ENCODE results near the gene PTGES2.
"Not testable (repeated sequence)": the region's sequence is repeated elsewhere in the genome, so short reads cannot be mapped to it uniquely, and the experiment has no call there.

The PTGES2 gene

DNA sequence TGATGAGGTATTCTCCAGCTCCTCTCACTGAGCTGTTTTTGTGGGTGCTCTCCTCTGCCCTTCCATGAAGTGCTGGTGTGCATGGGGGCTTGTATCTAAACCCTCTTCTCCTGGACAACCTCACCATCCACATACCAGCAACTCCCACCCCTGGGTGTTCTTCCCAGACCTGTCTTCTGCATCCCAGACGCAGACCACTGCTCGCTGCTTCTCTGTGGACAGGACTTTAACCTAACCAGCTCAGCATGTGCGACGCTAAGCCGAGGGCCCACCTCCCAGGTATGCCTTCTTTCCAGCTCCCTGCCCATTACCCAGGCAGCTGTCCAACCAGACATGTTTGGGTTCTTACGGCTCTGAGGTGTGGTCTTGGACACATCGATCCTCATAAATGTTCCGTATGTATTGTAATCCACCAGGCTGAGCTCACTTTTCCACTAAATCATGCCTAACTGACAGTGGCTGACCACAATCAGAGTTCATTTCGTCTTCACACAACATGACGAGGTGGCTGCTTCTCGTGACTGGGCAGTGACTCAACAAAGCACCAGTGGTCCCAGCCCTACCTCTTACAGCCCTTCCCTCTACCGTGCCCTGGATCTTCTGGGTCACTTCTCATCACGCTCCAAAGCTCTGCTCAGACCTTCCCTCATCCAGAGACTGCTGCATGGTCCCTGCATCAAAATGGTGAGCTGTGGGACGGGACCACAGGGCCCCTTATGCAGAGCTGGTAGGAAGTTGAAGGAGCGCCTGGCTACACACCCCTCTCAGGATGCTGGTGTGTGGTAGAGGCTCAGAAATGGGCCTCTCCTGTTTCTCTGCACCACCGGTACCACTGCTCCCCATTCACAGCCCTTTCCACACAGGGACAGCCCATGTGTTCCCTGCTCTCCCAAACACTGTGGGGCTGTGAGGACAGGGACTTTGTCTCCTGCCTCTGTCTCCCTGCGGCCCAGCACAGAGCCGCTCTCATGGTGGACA, 9.6 kb upstream of the PTGES2 start:
- DNase-seq (ENCODE audit: low read depth) = no peak

DNA sequence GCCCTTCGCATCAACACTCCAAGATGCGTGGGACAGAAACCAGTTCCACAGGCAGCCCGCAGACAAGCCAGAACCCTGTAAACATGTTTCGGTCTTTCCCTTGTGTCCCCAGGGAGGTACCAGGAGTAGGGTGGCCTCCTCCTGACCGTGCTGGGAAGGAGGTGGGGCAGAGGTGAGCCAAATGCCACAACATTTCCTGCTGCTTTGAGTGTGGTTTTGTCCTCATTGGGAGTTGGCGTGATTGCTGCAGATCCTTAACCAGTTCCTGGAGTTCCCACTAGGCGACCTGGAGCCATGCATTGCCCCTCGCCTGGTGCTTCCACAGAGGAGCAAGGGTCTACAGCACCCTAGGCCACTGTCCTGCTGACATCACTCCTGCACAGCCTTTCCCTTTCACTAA, 8.0 kb upstream of the PTGES2 start:
- not testable (repeated sequence) for DNase-seq (ENCODE audit: low read depth)

DNA sequence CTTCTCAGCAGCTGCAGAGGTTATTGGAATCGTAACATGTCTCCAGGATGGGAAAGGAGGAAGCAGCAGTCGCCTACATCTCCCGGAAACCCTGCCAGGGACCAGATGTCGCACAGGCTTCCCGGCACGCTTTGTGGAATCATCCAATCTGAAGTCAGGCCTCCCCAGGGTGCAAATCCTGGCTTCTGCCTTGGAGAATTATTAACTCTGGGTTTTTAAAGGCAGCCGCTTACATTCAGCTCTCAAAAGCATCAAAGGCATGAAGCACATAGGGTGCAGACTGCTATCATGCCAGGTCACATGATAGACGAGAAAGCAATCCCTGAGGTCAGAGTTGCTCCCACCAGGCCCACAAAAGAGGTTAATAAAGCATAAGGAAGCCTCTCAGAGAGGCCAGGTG, 4.6 kb upstream of the PTGES2 start:
- DNase-seq (ENCODE audit: low read depth) = not testable (repeated sequence)

DNA sequence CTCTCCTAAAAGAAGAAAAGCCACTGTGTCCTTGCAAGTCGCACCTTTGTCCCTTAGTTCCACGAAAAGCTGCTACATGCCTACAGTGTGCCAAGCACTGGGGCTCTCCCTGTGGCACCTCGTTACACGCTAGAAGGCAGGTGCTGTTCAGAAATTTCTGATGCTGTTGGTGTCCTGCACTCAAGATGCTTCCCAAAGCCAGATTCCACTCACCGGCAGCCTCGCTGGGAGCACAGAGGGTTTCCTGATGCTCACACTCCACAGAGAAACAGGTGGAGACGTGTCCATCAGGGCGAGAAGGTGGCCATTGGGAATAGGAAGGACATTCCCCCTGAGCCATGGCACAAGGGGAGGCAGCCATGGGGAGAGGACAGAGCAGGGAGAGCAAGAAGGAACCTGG, 3.8 kb upstream of the PTGES2 start:
- not testable (repeated sequence) for DNase-seq (ENCODE audit: low read depth)

DNA sequence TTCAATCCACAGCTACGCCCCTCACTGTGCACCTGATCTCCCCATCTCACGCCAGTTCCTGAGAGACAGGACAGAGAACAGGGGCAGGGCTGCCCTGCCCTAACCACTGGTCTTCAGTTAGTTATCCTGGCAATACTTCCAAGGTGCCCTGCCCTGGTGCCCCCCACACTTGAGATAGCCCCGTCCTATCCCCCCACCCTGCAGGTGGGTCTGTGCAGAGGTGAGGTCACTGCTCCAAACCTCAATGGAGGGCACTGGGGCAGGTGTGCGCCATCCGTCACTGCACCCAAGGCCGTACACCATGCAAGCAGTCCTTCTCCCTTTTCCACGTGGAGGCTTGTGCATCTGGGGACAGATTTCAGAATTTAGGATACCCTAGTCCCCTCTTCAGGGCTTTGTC, 3.1 kb upstream of the PTGES2 start:
- not testable (repeated sequence) for DNase-seq (ENCODE audit: low read depth)

DNA sequence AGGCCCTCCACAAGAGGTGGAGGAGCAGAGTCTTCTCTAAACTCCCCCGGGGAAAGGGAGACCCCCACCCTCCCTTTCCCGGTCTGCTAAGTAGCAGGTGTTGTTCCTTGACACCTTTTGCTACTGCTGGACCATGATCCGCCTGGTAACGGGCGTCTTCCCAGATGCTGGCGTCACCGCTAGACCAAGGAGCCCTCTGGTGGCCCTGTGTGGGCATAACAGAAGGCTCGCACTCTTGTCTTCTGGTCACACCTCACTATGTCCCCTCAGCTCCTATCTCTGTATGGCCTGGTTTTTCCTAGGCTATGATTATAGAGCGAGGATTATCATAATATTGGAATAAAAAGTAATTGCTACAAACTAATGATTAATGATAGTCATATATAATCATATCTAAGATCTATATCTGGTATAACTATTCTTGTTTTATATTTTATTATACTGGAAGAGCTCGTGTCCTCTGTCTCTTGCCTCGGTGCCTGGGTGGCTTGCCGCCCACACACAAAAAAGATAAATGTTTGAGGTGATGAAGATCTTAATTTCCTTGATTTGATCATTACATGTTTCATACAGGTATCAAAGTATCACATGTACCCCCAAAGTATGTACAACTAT, 2.6 kb upstream of the PTGES2 start:
- DNase-seq (ENCODE audit: low read depth) = not testable (repeated sequence)

DNA sequence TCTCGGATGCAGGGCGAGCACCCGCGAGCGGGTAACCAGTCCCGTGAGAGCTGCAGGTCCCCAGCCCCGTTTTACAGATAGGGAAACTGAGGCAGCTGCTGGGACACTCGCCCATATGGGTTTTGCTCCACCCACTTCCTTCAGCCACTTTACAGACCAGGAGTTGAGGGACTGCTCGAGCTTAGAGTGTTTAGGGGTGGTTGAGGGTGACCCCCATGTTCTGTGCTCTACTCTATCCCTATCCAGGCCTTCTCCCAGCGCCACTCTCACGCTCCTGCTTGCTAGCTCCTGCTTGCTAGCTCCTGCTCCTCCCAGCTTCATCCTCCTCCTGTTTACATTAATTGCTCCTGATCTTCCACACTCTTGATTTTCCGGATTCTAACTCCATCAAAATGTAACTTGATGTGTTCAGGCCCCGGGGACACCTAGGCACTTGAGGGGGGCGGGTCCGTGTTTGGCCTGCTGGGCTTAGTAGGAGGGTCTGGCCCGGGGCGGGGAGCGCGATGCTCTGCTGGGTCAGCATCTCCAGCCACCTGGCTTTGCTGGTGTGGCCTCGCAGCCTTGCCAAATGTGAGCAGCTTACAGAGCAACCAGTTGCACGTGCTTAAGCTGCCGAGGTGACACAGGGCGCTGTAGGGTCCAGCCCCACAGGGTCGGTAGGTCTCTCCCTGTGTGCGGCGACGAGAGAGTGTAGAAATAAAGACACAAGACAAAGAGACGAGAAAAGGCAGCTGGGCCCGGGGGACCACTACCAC, 1.5 kb upstream of the PTGES2 start:
- DNase-seq (ENCODE audit: low read depth) = no peak

DNA sequence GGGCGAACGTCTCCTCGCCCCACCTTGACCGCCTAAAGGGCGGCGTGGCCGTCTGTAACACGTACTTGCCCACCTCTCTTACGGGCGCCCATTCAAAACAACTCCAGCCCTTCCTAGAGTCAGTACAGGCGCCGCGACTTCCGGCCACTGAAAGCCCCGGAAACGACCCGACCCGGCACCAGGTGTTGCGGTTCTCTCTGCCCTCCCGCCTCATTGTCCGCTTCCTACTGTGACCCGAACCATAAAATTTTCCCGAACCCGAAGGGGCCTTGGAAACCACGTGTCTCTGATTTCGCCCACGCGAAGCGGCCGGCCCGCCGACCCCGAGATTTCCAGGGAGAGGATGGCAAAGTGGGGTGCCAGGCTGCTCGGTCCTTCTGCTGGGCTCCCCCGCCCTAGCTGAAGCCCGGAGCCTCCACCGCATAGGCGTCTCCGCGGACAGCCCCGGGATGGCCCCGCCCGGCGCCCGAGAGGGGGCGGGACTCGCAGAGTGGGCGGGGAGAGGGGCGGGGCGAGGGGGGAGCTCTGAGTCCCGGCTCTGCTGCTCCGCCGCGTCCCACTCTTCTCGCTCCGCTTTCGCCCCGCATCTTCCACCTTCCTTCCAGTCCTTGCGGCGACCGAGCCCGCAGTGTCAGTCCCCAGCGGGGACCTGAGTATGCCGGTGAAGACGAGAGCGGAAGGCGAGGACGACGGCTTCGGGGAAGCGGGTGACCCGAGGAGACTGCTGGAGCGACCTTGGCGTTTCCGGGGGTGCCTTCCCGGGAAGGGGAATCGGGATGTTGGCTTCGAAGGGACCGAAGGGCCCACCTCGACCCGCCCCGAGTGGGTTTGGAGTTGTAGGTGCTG, 684 bp upstream of the PTGES2 start:
- peak; percentile 77 for DNase-seq (ENCODE audit: low read depth)

DNA sequence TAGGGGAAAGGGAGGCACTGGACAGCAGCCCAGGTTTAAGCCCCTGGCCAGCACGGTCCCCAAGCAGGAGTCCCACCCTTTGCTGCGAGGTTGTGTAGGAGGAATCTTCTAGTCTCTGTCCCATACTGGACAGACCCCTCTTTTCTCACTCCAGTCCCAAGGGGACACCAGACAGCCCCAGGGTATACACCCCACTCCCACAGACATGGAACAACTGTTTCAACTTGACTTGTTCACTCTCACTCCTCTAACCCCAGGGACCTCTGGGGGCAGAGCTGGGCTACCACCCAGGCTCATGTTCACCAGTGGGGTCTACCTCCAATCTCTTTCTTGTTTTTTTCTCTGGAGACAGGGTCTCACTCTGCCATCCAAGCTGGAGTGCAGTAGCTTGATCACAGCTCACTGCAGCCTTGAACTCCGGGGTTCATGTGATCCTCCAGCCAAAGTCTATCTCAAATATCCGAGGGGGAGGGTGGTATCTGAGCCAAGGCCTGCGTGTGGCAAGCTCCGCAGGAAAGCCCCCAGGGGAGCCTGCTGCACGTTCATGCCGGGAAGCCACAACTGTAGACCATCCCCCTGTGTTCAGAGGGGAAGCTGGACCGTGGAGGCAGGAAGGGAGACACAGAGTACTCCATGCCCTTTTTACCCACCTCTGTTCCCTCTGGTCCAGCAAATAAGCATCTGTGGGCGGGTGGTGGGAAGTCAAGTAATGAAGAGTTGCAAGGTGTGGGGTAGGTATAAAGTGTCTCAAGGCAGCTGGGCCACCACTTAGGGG, 1.8 kb downstream of the PTGES2 start:
- no peak for DNase-seq (ENCODE audit: low read depth)

DNA sequence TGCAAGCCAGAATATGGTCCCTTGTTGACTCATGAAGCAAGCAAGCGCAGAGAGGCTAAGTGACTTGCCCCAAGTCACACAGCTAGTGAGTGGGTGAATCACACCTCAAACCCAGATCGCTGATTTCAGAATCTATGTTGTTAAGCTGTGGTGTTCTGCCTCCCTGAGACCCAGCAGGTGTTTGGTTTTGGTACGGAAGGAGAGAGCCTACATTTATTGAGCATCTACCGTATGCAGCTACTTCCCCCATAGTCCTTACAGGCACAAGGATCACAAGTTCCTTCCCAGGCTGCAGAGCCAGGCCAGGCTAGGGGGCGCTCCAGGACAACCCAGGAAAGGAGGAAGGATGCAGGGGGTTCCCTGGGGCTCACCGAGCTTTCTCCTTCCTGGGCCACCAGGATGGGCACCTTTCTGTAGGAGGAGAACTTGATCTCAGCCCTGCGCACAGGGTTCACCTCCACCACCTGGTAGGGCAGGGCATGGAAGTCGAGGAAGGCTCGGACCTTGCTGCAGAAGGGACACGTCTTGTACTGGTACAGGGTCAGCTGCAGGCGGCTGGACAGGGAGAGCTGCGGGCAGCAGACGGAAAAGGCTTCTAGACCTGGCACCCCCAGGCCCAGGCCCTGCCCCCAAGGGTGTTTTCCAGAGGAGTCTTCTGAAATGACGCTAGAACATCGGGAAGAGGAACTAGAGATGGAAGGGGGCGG, 2.5 kb downstream of the PTGES2 start:
- DNase-seq (ENCODE audit: low read depth) = peak; percentile 33

DNA sequence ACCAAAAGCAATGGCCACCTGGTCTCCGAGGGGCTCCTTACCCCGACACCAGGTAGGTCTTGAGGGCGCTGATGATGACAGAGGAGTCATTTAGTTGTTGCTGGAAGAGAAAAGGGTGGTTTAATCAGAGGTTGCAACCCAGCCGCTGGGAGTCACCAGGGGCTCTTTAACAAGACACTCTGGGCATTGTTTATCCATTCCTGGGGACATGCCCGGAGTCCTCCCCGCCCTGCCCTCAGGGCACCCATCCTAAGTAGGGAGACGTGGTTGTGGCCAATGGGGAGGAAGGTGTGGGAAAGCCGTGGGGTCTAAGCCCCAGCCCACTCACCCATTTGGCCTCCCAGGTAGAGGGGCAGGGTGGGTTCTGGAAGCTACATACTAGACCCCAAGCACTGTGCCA, 3.1 kb downstream of the PTGES2 start:
- DNase-seq (ENCODE audit: low read depth) = no peak

DNA sequence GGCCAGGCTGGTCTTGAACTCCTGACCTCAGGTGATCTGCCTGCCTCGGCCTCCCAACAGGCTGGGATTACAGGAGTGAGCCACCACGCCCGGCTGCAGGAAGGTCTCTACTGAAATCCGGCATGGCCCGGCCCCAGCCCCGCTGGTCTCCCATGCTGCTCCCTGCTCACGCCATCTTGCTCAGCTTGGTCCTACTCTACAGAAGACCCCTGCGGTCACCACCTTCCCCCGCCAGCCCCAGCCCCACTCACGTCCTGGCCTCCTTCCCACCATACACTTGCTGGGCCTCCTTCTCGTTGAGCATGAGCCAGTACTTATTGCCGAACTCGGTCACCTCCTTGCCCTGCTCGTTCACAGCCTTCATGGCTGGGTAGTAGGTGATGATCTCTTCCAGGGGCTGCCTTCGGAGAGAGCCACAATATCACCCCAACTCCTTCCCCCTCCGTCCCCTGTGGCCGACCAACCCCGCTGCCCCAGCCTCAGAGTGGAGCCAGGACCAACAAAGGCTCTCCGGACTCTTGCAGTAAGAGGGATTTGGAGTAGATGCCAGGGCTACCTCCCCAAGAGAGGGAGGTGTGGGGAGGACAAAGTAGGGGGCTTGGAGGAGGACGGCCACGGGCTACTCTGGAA, 4.0 kb downstream of the PTGES2 start:
- no peak for DNase-seq (ENCODE audit: low read depth)

DNA sequence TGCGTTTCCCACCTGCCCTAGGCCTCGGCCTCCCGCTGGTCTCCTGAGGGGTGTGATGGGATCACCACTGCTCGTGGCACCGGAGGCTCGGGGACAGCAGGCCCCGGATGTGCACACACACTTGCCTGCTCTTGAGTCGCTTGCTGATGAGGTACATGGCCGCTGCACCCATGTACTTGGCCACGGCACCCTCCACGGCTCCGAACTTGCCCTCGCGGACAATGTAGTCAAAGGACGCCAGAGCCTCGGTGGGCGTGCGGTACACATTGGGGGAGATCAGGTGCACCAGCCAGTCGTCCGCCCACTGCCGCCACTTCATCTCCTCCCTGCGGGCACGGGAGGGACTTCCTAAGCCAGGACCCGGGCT, 4.7 kb downstream of the PTGES2 start:
- DNase-seq (ENCODE audit: low read depth) = no peak

DNA sequence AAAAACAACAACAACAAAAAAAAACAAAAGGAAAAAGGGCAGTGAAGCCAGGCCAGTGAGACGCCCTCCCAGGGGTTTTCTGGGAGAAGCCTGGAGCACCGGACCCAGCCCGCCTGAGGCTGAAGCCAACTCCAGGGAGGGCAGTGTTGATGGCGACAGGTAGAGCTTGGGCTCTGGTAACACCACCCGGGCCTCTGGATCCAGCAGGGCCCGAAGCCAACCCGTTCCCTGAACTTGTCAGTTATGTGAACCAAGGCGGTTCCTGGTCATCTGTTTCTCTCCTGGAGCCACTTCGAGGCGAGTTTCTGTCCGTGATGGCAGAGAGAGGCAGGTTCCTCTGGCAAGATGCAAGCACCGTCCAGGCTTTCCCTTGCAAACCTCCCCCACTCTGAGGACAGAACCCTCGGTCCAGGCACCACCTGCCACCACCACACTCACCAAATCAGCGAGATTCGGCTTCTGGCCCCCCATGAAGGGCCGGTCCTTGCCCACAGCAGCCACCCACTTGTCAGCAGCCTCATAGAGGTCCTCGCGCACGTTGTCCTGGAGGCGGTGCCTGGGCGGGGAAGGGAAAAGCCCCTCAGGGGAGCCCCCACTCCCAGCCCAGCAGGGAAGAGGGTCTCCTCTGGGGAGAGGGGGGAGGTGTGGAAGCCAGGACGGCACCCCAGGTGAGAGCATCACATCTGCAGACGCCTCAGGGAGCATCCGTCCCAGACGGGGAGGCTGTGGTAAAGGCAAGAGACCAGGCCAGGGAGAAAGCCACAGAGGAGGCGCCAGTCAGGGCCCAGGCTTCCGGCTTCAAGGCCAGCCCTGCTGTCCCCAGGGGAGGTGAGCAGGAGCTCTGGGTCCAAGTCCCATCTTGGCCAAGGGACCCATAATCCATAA, 5.4 kb downstream of the PTGES2 start:
- no peak for DNase-seq (ENCODE audit: low read depth)

DNA sequence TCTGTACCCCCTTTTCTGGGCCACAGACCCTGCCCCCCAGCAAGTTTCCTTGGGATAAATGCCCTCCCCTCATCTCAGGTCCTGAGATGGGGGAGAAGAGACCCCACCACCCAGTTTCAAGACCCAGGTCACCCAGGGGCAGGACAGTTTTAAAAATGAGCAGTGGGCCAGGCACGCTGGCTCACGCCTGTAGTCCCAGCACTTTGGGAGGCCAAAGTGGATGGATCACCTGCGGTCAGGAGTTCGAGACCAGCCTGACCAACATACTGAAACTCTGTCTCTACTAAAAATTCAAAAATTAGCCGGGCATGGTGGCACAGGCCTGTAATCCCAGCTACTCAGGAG, 6.1 kb downstream of the PTGES2 start:
- no peak for DNase-seq (ENCODE audit: low read depth)

DNA sequence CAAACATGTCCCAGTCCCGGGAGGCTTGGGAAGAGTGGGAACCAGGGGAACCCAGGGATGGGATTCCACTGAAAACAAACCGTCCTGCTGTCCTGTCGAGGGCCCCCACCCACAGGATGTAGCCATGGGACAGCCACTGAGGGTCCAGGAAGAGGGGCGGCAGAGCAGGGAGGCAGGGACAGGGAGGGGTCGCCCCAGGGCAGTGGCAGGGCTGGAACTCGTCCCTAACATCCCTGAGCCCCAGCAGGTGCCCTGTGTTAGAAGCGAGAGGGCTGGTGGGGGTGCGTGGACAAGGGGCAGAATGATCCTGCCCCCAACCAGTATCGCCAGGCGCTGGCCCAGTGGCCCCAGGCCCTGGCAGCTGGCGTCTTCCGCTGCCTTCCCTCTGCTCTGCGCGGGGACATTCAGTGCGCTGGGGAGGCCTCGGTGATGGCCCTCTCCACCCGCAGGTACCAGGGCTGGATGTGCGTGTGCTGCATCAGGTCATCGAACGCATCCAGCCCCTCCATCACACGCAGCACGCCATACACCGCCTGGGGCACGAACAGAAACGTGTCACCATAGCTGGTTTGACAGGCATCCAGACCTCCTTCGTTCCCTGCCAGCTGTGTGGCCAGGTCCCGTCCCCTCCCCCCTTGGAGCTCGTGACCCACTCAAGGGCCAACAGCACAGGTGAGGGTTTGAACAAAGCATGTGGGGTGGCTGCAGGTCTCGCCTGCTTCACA, 6.6 kb downstream of the PTGES2 start:
- DNase-seq (ENCODE audit: low read depth) = no peak

DNA sequence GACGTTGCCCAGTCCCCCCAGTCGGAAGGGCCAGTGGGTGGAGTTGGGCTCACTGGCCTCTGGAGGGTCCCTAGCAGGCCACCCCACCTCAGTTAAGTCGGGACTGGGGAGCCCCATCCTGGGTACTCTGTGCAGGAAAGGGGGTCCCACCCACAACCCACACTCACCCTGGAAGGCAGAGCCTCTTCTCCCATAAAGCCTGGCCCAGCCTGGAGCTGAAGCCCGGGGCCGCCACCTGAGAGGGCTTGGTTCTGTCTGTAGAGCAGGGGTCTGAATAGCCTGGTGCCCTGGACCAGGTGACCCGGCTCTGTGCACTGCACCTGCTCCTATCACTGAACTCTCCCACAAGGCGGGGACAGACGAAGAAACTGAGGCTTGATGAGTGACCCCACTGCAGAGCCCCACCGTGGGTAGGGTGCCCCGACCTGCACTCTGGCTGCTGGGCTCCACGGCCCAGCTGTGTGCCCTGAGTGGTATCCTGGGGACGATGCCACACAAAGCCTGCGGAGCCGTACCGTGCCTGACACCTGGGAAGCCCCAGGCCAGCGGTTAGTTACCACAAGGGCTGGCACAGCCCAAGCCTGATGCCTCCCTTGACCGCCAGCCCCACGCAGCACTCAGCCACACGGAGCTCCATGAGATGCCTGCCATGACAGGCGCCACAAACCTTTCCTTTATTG, 7.3 kb downstream of the PTGES2 start:
- no peak for DNase-seq (ENCODE audit: low read depth)

All from fibroblast of the conjunctiva (primary cell).